Mesodermal cell (in vitro differentiated cells): Measurements from ENCODE around the gene MEGF8.
A peak's percentile ranks its signal among the peaks of the same experiment; 100 is the strongest.

Source experiments
- H3K27ac ChIP-seq: 2 replicates; pipeline ENCODE4 v1.7.0; 2013; ENCODE audit warnings: mild to moderate bottlenecking, low read depth, low read length, moderate library complexity; ENCODE audit not compliant: severe bottlenecking
- H3K36me3 ChIP-seq: 2 replicates; pipeline ENCODE4 v1.7.1; 2013; ENCODE audit warnings: mild to moderate bottlenecking, low read length, moderate library complexity; ENCODE audit not compliant: control insufficient read depth, insufficient read depth
- H3K4me1 ChIP-seq: one replicate; pipeline ENCODE4 v1.7.1; 2013; ENCODE audit warnings: mild to moderate bottlenecking, low read length; ENCODE audit not compliant: insufficient read depth, control insufficient read depth, poor library complexity, severe bottlenecking
- H3K4me3 ChIP-seq: 2 replicates; pipeline ENCODE4 v1.7.0; 2013; ENCODE audit warnings: low read length, control low read depth, mild to moderate bottlenecking; ENCODE audit not compliant: insufficient read depth, poor library complexity, severe bottlenecking; ENCODE audit errors: extremely low read depth
- H3K9me3 ChIP-seq: 2 replicates; pipeline ENCODE4 v1.7.1; 2013; ENCODE audit warnings: mild to moderate bottlenecking, low read length, moderate library complexity; ENCODE audit not compliant: control insufficient read depth
- WGBS, 2 experiments: methylation state at CpG; one replicate each; pipeline ENCODE4 v1.1.5; 2013; ENCODE audit warnings: missing lambda C conversion rate in 2 of 2; ENCODE audit not compliant: insufficient coverage in 2 of 2; 5-methylcytosine and 5-hydroxymethylcytosine counted together

Gene MEGF8

DNA sequence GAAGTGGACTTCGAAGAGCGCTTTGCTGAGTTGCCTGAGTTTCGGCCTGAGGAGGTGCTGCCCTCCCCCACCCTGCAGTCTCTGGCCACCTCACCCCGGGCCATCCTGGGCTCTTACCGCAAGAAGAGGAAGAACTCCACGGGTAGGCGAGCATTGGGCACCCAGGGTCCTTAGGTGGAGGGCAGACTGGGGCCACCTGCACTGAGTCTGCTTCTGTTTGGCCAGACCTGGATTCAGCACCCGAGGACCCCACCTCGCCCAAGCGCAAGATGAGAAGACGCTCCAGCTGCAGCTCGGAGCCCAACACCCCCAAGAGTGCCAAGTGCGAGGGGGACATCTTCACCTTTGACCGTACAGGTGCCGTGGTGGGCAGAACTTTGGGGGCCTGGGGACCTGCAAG is 31.5 kb upstream of the MEGF8 start:
- 95 to 96% methylated on average over 9 to 11 of the region's 15 CpGs for WGBS, 2 experiments
- Histone ChIP-seq H3K4me3 (no peak overlapping the region), H3K27ac (no peak overlapping the region), H3K36me3 (peaks cover 73% of the 10 kb centered on the region), H3K9me3 (no peaks in the 10 kb centered on the region), H3K4me1 (no peaks in the 10 kb centered on the region)

DNA sequence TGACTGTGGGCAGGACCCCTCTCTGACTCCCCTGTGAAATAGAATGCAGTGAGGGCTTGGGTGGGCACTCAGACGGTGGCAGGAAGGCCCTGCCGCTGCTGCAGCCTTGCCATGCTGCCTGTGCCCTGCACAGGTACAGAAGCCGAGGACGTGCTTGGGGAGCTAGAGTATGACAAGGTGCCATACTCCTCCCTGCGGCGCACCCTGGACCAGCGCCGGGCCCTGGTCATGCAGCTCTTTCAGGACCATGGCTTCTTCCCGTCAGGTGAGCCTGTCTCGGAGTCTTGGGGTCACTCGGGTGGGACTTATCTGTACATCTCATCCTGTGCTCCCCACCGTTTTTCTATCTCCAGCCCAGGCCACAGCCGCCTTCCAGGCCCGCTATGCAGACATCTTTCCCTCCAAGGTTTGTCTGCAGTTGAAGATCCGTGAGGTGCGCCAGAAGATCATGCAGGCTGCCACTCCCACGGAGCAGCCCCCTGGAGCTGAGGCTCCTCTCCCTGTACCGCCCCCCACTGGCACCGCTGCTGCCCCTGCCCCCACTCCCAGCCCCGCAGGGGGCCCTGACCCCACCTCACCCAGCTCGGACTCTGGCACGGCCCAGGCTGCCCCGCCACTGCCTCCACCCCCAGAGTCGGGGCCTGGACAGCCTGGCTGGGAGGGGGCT is 30.8 kb upstream of the MEGF8 start:
- H3K36me3 ChIP-seq: peaks cover 69% of the 10 kb centered on the region
- WGBS, 2 experiments: 92 to 97% methylated on average over 17 to 21 of the region's 24 CpGs
- no peaks in the 10 kb centered on the region for H3K4me1 ChIP-seq
- H3K4me3 ChIP-seq: no peak overlapping the region
- no peaks in the 10 kb centered on the region for H3K9me3 ChIP-seq
- no peak overlapping the region for H3K27ac ChIP-seq

DNA sequence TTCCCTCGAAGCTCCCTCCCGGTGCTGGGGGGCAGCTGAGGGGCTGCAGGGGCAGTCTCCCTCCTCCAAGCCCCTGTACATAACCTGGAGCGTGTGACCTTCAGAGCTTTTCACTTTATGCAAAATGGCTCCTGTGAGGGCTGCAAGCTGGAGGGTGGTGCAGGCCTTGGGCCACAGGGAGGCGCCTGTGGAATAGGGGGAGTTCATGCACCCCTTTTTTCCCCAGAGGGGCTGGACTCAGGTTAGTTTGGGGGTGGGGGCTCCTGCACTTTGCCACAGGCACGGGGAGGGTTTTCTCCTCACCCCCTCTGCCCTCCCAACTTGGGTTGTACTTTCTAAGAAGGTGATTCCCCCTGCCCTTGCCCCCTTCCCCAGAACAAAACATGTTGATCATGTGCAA is 30.1 kb upstream of the MEGF8 start:
- Histone ChIP-seq H3K27ac (no peak overlapping the region), H3K9me3 (no peaks in the 10 kb centered on the region), H3K4me3 (no peak overlapping the region), H3K4me1 (no peaks in the 10 kb centered on the region), H3K36me3 (peaks cover 68% of the 10 kb centered on the region)
- WGBS, 2 experiments: 82 to 96% methylated on average over 3 of the region's 5 CpGs

DNA sequence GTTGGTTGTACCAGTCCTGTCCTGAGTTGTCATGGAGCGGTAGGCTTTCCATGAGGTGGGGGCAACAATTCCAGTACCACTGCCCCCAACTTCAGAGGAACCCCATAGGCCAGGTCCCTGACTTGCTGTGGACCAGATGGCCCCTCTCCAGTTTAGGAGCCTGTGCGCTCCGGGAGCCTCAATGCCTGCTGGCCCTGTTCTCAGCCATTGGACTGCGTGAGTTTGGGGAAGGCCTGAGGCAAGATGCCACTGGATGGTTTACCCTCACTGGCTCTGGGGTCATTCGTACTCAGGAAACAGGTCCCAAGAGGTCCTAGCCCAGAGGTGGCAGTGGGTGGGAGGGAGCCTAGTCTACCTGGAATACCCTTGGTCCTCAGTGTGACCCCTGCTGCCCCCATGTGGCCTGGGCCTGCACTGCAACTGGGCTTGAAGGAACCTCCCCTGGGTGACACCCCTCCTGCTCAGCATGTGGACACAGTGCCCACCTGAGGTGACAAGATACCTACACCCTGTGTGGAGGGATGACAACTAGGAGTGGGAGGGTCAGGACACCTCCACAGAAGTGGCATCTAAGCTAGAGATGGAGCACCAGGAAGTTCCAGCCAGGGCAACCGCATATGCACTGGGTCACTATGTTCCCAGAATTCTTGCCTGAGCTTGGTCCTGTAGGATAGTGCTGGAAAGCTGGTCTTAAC is 29.5 kb upstream of the MEGF8 start:
- H3K4me3 ChIP-seq: no peak overlapping the region
- no peaks in the 10 kb centered on the region for H3K4me1 ChIP-seq
- H3K36me3 ChIP-seq: peaks cover 63% of the 10 kb centered on the region
- H3K27ac ChIP-seq: no peak overlapping the region
- 72 to 83% methylated on average over 6 of the region's 6 CpGs for WGBS, 2 experiments
- no peaks in the 10 kb centered on the region for H3K9me3 ChIP-seq

DNA sequence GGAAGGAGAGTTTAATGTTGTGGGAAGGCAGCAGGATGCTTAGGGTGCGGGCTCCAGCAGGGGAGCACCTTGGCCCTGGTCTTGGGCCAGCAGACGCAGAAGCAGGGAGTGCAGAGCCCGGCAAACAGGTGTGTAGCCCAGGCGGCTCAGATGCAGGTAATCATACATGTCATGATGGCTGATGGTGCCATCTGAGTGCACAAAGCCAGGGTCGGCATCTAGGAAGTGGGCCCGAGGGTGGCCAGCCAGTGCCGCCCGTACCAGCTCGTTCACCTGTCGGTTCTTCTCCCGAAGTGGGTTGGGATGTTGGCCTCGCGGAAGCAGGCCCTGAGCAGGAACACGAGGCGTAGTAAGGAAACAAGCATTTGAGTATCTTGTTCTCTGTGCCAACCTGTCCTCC is 28.4 kb upstream of the MEGF8 start:
- WGBS, 2 experiments: 94 to 96% methylated on average over 11 to 13 of the region's 15 CpGs
- Histone ChIP-seq H3K9me3 (no peaks in the 10 kb centered on the region), H3K27ac (no peak overlapping the region), H3K4me3 (no peak overlapping the region), H3K36me3 (peaks cover 53% of the 10 kb centered on the region), H3K4me1 (no peaks in the 10 kb centered on the region)

DNA sequence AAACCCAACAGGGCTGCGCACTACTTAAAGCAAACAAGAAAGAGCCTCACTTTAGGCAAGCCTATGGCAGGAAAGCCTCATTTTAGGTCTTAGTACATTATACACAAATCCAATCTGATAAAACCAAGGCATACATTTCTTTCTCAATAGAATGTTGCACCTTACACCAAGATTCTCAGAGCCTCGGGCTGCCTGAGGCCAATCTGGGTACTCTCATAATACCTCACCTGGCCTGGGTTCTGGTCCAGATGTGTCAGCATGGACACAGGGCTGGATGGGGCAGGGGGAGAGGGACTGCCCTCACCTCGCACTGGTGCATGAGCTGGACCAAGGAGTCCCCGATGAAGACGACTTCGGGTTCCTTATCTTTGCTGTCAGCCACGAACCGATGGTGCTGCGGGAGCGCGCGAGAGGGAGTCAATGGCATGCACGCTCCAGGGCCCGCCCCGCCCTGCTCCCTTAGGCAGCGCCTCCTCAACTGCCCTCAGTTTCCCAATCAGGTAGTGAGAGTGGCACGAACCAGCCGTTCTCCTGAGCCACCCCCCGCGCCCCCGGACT is 23.7 kb upstream of the MEGF8 start, which contains the start of gene PRR19:
TSS of gene PRR19 (plus strand) at position 487 of the 558 bp plus-strand sequence. CDS start 7,453 bp downstream, outside the sequence.
- Histone ChIP-seq H3K4me1 (peaks cover 2% of the 10 kb centered on the region), H3K4me3 (peak within 1 kb of the TSS; percentile 91), H3K9me3 (no peaks in the 10 kb centered on the region), H3K27ac (peak within 1 kb of the TSS; percentile 62), H3K36me3 (peaks cover 16% of the 10 kb centered on the region)
- 5 to 8% methylated on average over 15 to 21 of the region's 21 CpGs for WGBS, 2 experiments

DNA sequence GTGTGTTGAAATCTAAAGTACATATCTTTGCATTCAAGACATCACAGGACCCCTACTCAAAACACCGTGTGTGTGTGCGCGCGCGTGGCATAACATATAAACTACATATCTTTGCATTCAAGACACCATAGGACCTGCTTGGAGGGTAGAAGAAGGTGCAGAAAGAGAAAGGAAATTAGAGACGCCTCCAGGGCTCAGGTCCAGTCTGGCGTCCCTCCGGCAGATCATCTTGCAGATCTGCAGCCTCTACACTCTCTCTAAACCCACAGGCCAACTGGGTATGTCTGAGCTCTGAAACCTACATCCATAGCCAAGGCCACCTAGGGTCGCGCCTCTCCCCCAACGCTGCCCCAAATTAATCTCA is 22.4 kb upstream of the MEGF8 start:
- Histone ChIP-seq H3K9me3 (no peaks in the 10 kb centered on the region), H3K27ac (no peak overlapping the region), H3K4me3 (peak overlapping the region; percentile 91), H3K4me1 (peaks cover 2% of the 10 kb centered on the region), H3K36me3 (peaks cover 9% of the 10 kb centered on the region)
- 86 to 100% methylated on average over 3 to 5 of the region's 11 CpGs for WGBS, 2 experiments

DNA sequence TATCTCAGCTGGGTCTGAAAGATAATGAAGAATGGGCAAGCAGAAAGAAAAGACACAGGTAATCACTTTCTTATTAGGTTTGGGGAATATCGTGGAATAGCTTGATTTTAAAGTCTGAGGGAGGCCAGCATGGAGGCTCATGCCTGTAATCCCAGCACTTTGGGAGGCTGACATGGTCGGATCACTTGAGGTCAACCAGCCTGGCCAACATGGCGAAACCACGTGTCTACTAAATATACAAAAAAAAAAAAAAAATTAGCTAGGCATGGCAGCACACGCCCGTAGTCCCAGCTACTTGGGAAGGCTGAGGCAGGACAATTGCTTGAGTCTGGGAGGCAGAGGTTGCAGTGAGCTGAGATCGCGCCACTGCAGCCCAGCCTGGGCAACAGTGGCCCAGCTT is 21.6 kb upstream of the MEGF8 start:
- H3K4me3 ChIP-seq: no peak overlapping the region
- peaks cover 2% of the 10 kb centered on the region for H3K4me1 ChIP-seq
- no peak overlapping the region for H3K27ac ChIP-seq
- WGBS, 2 experiments: 87 to 95% methylated on average over 4 to 7 of the region's 8 CpGs
- H3K9me3 ChIP-seq: no peaks in the 10 kb centered on the region
- peaks cover 9% of the 10 kb centered on the region for H3K36me3 ChIP-seq

DNA sequence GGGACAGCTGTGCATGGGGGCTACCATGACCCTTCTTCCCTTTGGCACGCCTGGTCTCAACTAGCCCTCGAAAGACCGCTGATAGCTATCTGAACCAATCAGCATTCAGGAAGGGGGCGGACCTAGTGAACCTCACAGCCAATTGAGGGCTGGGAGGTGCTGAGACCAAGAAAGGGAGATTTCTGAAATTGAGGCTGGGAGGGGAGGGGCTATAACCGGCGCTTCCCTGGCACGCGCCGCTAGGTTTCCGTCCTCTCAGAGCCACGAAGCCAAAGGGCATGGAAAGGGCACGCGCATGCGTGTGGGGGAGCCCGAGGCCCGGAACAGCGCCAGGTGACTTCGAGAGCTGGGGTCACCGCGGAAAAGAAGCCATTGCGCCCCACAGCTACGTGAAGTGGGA is 18.8 kb upstream of the MEGF8 start:
- H3K4me1 ChIP-seq: peaks cover 2% of the 10 kb centered on the region
- 96% methylated on average over 19 to 22 of the region's 22 CpGs for WGBS, 2 experiments
- no peaks in the 10 kb centered on the region for H3K9me3 ChIP-seq
- no peak overlapping the region for H3K27ac ChIP-seq
- H3K36me3 ChIP-seq: no peaks in the 10 kb centered on the region
- no peak overlapping the region for H3K4me3 ChIP-seq

DNA sequence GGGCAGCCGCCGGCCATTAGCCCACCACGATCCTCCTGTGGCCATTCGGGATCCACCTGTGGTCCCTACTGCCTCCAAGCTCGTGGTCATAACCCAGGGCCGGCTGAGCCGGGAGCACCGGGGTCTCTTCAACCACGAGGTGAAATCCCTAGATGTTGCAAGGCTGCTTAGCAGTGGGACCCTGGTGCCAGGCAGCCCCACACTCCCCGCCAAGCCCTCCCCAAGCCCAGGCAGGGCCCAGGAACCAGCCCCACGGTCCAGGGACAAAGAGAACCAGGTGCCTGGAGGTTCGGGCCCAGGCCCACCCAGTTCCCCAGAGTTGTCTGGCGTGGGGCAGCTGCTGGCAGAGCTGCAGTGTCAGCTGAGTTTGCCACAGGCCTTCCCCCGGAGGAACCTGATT is 15.7 kb upstream of the MEGF8 start:
- WGBS, 2 experiments: 87 to 89% methylated on average over 12 to 14 of the region's 14 CpGs
- Histone ChIP-seq H3K4me3 (no peak overlapping the region), H3K9me3 (no peaks in the 10 kb centered on the region), H3K4me1 (no peaks in the 10 kb centered on the region), H3K27ac (no peak overlapping the region), H3K36me3 (no peaks in the 10 kb centered on the region)

DNA sequence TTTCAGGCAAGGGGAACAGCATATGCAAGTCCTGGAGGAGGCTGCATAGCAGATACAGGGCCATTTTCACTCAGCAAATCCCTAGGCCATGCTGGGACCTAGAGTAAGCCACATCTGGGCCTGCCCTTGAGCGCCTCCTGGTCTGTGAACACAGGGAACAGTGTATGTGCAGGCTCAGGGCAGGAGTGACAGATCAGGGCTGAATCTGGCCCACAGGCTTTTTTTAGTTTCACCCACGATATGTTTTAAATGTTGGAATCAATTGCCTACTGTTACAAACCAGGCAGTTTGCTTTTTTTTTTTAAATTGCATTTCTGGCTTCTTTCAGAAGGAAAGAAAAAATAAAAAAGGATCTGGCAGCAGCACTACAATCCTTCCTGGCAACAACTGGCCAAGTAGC is 13.8 kb upstream of the MEGF8 start:
- Histone ChIP-seq H3K4me3 (no peak overlapping the region), H3K9me3 (no peaks in the 10 kb centered on the region), H3K27ac (no peak overlapping the region), H3K36me3 (no peaks in the 10 kb centered on the region), H3K4me1 (no peaks in the 10 kb centered on the region)
- WGBS, 2 experiments: 85 to 100% methylated on average over 1 of the region's 2 CpGs
